A549 (cell line): ENCODE data around the gene DDB1. TPM values are rescaled to one million over a fixed set of nuclear protein-coding genes. Genes with fewer than 3 reads are reported as not detected.
A peak's percentile ranks its signal among the peaks of the same experiment; 100 is the strongest.
"Not testable (repeated sequence)": the region's sequence is repeated elsewhere in the genome, so short reads cannot be mapped to it uniquely, and the experiment has no call there.

Source experiments
- ATAC-seq, 2 experiments: fragments of 200-7000 bp in 1 of 2; fragments of >200 bp in 1 of 2; cut with Nextera tagmentation in 1 of 2; cut with Tn5 transposase in 1 of 2; 3 replicates each; pipeline versions ENCODE4 v1.8.0 to v1.9.1; 2018 to 2020; ENCODE audit warnings: mild to moderate bottlenecking in 1 of 2, moderate library complexity in 1 of 2
- CTCF ChIA-PET: fragments of 300-600 bp; sonication (Branson Sonifier 250); formaldehyde crosslinking; extraction: SDS; loops from one replicate; lab custom pipeline; 2021; ENCODE audit warnings: antibody characterized with exemption, inconsistent platforms; lab: Yijun Ruan, JAX
- POLR2A ChIA-PET: fragments of 350-600 bp; formaldehyde crosslinking; extraction: SDS; loops from one replicate; lab custom pipeline; 2021; ENCODE audit warnings: antibody characterized with exemption, inconsistent platforms; lab: Yijun Ruan, JAX
- DNase-seq, 2 experiments: peaks; one replicate each; pipeline versions ENCODE4 v3.0.0 to v3.0.0-alpha.2; 2011 to 2016; ENCODE audit warnings: low read depth in 1 of 2, low spot score in 1 of 2
- FAIRE-seq: peaks from 2 replicates; lab custom pipeline; 2011; peaks lifted over from hg19 to GRCh38; lab: Jason Lieb, UNC
- H3K27ac ChIP-seq, 2 experiments: fragments of >200 bp; sonication (Bioruptor Twin); formaldehyde crosslinking; 3 replicates each; pipeline ENCODE4 v1.5.1; 2016 to 2017
- H3K4me1 ChIP-seq: fragments of >200 bp; sonication (Bioruptor Twin); formaldehyde crosslinking; 3 replicates; pipeline ENCODE4 v1.6.1; 2016
- H3K4me2 ChIP-seq: fragments of >200 bp; sonication (Bioruptor Twin); formaldehyde crosslinking; 3 replicates; pipeline ENCODE4 v1.6.1; 2016
- H3K4me3 ChIP-seq: fragments of >200 bp; sonication (Bioruptor Twin); formaldehyde crosslinking; 3 replicates; pipeline ENCODE4 v1.5.1; 2016
- H3K9me3 ChIP-seq: fragments of >200 bp; sonication (Bioruptor Twin); formaldehyde crosslinking; 3 replicates; pipeline ENCODE4 v1.6.1; 2016
- BCL3 ChIP-seq: fragments of >200 bp; sonication (Bioruptor Twin); formaldehyde crosslinking; IDR thresholded peaks from 3 replicates; pipeline ENCODE4 v1.6.1; 2016
- CHD4 ChIP-seq: fragments of 200-600 bp; sonication (generic); IDR thresholded peaks from 2 replicates; pipeline ENCODE4 v1.6.1; 2016; ENCODE audit warnings: antibody characterized with exemption, mild to moderate bottlenecking, borderline replicate concordance
- FOXS1 ChIP-seq: fragments of 250-450 bp; sonication (Bioruptor Pico); IDR thresholded peaks from 2 replicates; pipeline ENCODE4 v1.5.0; 2020; ENCODE audit warnings: mild to moderate bottlenecking, moderate library complexity
- GATA3 ChIP-seq: IDR thresholded peaks from 2 replicates; pipeline ENCODE4 v1.6.1; 2012; ENCODE audit warnings: borderline replicate concordance
- HEYL ChIP-seq: fragments of 250-450 bp; sonication (Bioruptor Pico); IDR thresholded peaks from 2 replicates; pipeline ENCODE4 v1.8.0; 2021; ENCODE audit warnings: mild to moderate bottlenecking, moderate library complexity
- MAX ChIP-seq: IDR thresholded peaks from 2 replicates; pipeline ENCODE4 v1.6.1; 2012
- NFE2L2 ChIP-seq: fragments of 150-350 bp; conservative IDR thresholded peaks from 2 replicates; pipeline ENCODE4 v1.6.1; 2014; ENCODE audit warnings: low read length
- NR3C1 ChIP-seq: fragments of >200 bp; sonication (Bioruptor Twin); formaldehyde crosslinking; IDR thresholded peaks from 3 replicates; pipeline ENCODE4 v1.6.1; 2017
- PBX3 ChIP-seq: IDR thresholded peaks from 2 replicates; pipeline ENCODE4 v1.6.1; 2012
- RAD21 ChIP-seq, 2 experiments: fragments of >200 bp in 1 of 2; sonication (Bioruptor Twin) in 1 of 2; formaldehyde crosslinking in 1 of 2; IDR thresholded peaks in 1 of 2; conservative IDR thresholded peaks in 1 of 2; 2 replicates in 1 of 2; 3 replicates in 1 of 2; pipeline ENCODE4 v1.6.1; 2012 to 2018; ENCODE audit warnings: inconsistent platforms in 1 of 2
- RARB ChIP-seq: fragments of 250-450 bp; sonication (Bioruptor Pico); IDR thresholded peaks from 2 replicates; pipeline ENCODE4 v1.8.0; 2021; ENCODE audit warnings: mild to moderate bottlenecking, moderate library complexity
- RNF2 ChIP-seq: fragments of 200-600 bp; sonication (generic); IDR thresholded peaks from 2 replicates; pipeline ENCODE4 v1.6.1; 2016; ENCODE audit warnings: low read depth, mild to moderate bottlenecking, antibody characterized with exemption, moderate library complexity, borderline replicate concordance
- SMC3 ChIP-seq: fragments of >200 bp; sonication (Bioruptor Twin); formaldehyde crosslinking; IDR thresholded peaks from 3 replicates; pipeline ENCODE4 v1.6.1; 2018; ENCODE audit warnings: inconsistent platforms
- TFCP2L1 ChIP-seq: fragments of 250-450 bp; sonication (Bioruptor Pico); IDR thresholded peaks from 2 replicates; pipeline ENCODE4 v1.5.0; 2021; ENCODE audit warnings: mild to moderate bottlenecking
- ZNF302 ChIP-seq: fragments of 250-450 bp; sonication (Bioruptor Pico); IDR thresholded peaks from 2 replicates; pipeline ENCODE4 v1.9.0; 2021; ENCODE audit warnings: inconsistent platforms, mild to moderate bottlenecking, moderate library complexity
- WGBS: methylation state at CpG from one replicate; pipeline ENCODE4 v1.1.6; 2017; ENCODE audit errors: missing lambda C conversion rate; 5-methylcytosine and 5-hydroxymethylcytosine counted together
- polyA plus RNA-seq, 4 experiments: library from polyadenylated mRNA; depleted of rRNA in 3 of 4; stranded (reverse); fragments of >200 nt; fragmentation: RNase III in 1 of 4; extraction: RNeasy Plus Mini Kit Qiagen cat#74134 plus additional on column Dnase treatment in 1 of 4; gene quantifications; 2 replicates in 3 of 4; 3 replicates in 1 of 4; pipeline ENCODE4 v1.2.3, GENCODE V29; 2011 to 2017
- TF ChIP-seq, protein P1 (sequence below): fragments of >200 bp; sonication (Bioruptor Twin); formaldehyde crosslinking; IDR thresholded peaks from 3 replicates; pipeline ENCODE4 v1.5.1; 2016
- TF ChIP-seq, protein P2 (sequence below): IDR thresholded peaks from 2 replicates; pipeline ENCODE4 v1.6.1; 2012; ENCODE audit warnings: low read depth, borderline replicate concordance

The DDB1 gene
- polyA plus RNA-seq, 2 of the 4 experiments (the other 2 are of a cell fraction), result 149 to 222 TPM

- ChIA-PET POLR2A (no interaction called here), CTCF (interaction anchor here (0.7 to 1.0 kb wide), 3 partner anchors 12 to 130 kb away, joined by 3 to 4 read pairs (median 3); no protein-coding TSS in a partner anchor)
- ATAC-seq, result no peak
- H3K4me3 ChIP-seq, result no peak overlapping the region
- no peak overlapping the region for H3K4me2 ChIP-seq
- FAIRE-seq, result no peak
- DNase-seq, result no peak
- TF ChIP-seq FOXS1 (CRISPR knock-in tag) (no peak), RNF2 (no peak), MAX (no peak), NR3C1 (no peak)
- TF ChIP-seq, all 56 proteins: peak for 0
- Histone ChIP-seq H3K4me1 (no peaks in the 10 kb centered on the region), H3K9me3 (no peaks in the 10 kb centered on the region), H3K27ac (no peak overlapping the region)
- 40% methylated on average over 7 of the region's 9 CpGs for WGBS
Measured at GRCh38 chr11:61258546-61258945, 74.4 kb downstream of the DDB1 start.

GRCh38 chr11:61256710-61257482 is 76.0 kb downstream of the DDB1 start:
- no peak for FAIRE-seq
- 75% methylated on average over 18 of the region's 18 CpGs for WGBS
- Histone ChIP-seq H3K27ac (no peak overlapping the region), H3K4me2 (no peak overlapping the region), H3K4me3 (no peak overlapping the region), H3K4me1 (no peaks in the 10 kb centered on the region), H3K9me3 (no peaks in the 10 kb centered on the region)
- ChIA-PET POLR2A (no interaction called here), CTCF (interaction anchor here (0.6 to 4.7 kb wide), 6 partner anchors 8 to 780 kb away, joined by 3 to 34 read pairs (median 4); no protein-coding TSS in a partner anchor)
- no peak for ATAC-seq
- TF ChIP-seq ZNF302 (no peak), CHD4 (no peak), BCL3 (no peak), RARB (CRISPR knock-in tag) (no peak), GATA3 (no peak), TFCP2L1 (CRISPR knock-in tag) (no peak)
- TF ChIP-seq, protein P1, sequence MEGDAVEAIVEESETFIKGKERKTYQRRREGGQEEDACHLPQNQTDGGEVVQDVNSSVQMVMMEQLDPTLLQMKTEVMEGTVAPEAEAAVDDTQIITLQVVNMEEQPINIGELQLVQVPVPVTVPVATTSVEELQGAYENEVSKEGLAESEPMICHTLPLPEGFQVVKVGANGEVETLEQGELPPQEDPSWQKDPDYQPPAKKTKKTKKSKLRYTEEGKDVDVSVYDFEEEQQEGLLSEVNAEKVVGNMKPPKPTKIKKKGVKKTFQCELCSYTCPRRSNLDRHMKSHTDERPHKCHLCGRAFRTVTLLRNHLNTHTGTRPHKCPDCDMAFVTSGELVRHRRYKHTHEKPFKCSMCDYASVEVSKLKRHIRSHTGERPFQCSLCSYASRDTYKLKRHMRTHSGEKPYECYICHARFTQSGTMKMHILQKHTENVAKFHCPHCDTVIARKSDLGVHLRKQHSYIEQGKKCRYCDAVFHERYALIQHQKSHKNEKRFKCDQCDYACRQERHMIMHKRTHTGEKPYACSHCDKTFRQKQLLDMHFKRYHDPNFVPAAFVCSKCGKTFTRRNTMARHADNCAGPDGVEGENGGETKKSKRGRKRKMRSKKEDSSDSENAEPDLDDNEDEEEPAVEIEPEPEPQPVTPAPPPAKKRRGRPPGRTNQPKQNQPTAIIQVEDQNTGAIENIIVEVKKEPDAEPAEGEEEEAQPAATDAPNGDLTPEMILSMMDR, result no peak
- TF ChIP-seq, protein P2, sequence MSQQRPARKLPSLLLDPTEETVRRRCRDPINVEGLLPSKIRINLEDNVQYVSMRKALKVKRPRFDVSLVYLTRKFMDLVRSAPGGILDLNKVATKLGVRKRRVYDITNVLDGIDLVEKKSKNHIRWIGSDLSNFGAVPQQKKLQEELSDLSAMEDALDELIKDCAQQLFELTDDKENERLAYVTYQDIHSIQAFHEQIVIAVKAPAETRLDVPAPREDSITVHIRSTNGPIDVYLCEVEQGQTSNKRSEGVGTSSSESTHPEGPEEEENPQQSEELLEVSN, result no peak
- no peak for DNase-seq

- FAIRE-seq (no peak), ATAC-seq (peak; percentile 87 to 97), DNase-seq (peak; percentile 70 to 85)
- H3K4me1 ChIP-seq, result no peaks in the 10 kb centered on the region
- H3K27ac ChIP-seq, result no peak overlapping the region
- H3K4me2 ChIP-seq, result no peak overlapping the region
- ChIA-PET CTCF (interaction anchor here (0.6 to 4.9 kb wide), 27 partner anchors 11 to 190 kb away, joined by 3 to 35 read pairs (median 4); partner anchors contain the start of genes TMEM138, TMEM216 and VWCE), POLR2A (no interaction called here)
- no peaks in the 10 kb centered on the region for H3K9me3 ChIP-seq
- TF ChIP-seq, protein P1, result peak; percentile 78
- TF ChIP-seq PBX3 (no peak), SMC3 (peak; percentile 64), HEYL (CRISPR knock-in tag) (no peak), MAX (no peak), GATA3 (no peak), RAD21 (conservative IDR thresholded peaks at IDR 0.05 in 1 of 2, IDR thresholded peaks at IDR 0.05 in 1 of 2) (peak; percentile 71 to 80), NFE2L2 (no peak)
- 36% methylated on average over 12 of the region's 12 CpGs for WGBS
- no peak overlapping the region for H3K4me3 ChIP-seq
Measured at GRCh38 chr11:61254403-61255025, 78.4 kb downstream of the DDB1 start.

DNA sequence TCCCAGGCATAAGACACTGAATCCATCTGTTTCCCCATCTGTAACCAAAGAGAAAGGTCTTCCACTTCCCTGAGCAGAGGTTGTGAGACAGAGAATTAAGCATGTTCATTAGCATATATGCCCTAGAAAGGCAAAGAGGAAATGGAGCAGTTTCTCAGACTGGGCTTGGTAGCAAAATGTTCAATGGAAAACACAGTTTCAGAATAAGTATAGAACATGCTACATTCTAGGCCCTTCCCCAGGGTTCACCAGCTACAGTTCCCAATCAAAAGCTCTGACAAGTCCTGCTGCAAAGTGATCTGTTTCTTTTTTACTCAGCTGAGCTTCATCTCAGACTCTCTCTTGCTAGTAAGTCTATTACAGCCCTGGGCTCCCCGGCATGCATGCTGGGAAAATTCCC is 80.6 kb downstream of the DDB1 start:
- ChIA-PET CTCF (interaction anchor here (0.9 to 4.9 kb wide), 4 partner anchors 42 to 188 kb away, joined by 3 to 34 read pairs (median 18); partner anchors contain the start of gene VWCE), POLR2A (interaction anchor here (0.6 kb wide), 1 partner anchor 110 kb away, joined by 4 read pairs; the partner anchor contains the start of genes CYB561A3 and TMEM138)
- not testable (repeated sequence) for H3K9me3 ChIP-seq, H3K4me2 ChIP-seq, FAIRE-seq, DNase-seq, ATAC-seq, H3K4me1 ChIP-seq, H3K4me3 ChIP-seq, H3K27ac ChIP-seq
- WGBS, result 0% methylated on average over 1 of the region's 1 CpG
